ENCODE data around the gene POLR1H. TPM values are rescaled to one million over a fixed set of nuclear protein-coding genes. Genes with fewer than 3 reads are reported as not detected.

The POLR1H gene
- total RNA-seq, 3 donors from 2014 or later (not counting 1 experiment from before 2014, with no cell fraction given): 21.0 to 36.2 (median 28.5) TPM

- no peaks in the 10 kb centered on the region for H3K9me3 ChIP-seq (ENCODE audit: control insufficient read depth, insufficient read depth, low read length)
- intact Hi-C loops (cut with micrococcal nuclease): no loop called here
- H3K9me3 Mint-ChIP-seq: no peaks in the 10 kb centered on the region
- H3K27ac Mint-ChIP-seq: peak overlapping the region in 1 of 2 donors; percentile 98
- H3K27me3 ChIP-seq (ENCODE audit: control insufficient read depth, insufficient read depth, low read length): peaks cover 32% of the 10 kb centered on the region
- H3K36me3 ChIP-seq (ENCODE audit: control insufficient read depth, insufficient read depth, low read length): peaks cover 24% of the 10 kb centered on the region
- peaks cover 34 to 42% of the 10 kb centered on the region in 2 donors for H3K27me3 Mint-ChIP-seq (ENCODE audit: low read depth in 2 of 2)
- H3K27ac ChIP-seq (ENCODE audit: low read length): no peak overlapping the region
- peaks cover 21% of the 10 kb centered on the region for H3K36me3 Mint-ChIP-seq
- no peak for TF ChIP-seq CTCF (IDR thresholded peaks at IDR 0.05)
- DNase-seq (peak in 1 of 2 donors; percentile 40), ATAC-seq (no peak)
- 29% methylated on average over 68 of the region's 68 CpGs for WGBS (ENCODE audit: insufficient coverage)
- H3K4me1 Mint-ChIP-seq: peaks cover 42 to 72% of the 10 kb centered on the region in 2 donors
- peak overlapping the region; percentile 54 for H3K4me3 Mint-ChIP-seq
- peaks cover 32% of the 10 kb centered on the region for H3K4me1 ChIP-seq (ENCODE audit: control insufficient read depth, insufficient read depth, low read length)
- no peak overlapping the region for H3K4me3 ChIP-seq (ENCODE audit: low read length)
Measured at GRCh38 chr6:30071081-30071818, 10.2 kb downstream of the POLR1H start.

GRCh38 chr6:30071858-30072257, 10.8 kb downstream of the POLR1H start:
- Mint-ChIP-seq H3K9me3 (no peaks in the 10 kb centered on the region), H3K4me1 (peaks cover 37 to 66% of the 10 kb centered on the region in 2 donors), H3K4me3 (no peak overlapping the region), H3K27ac (peak overlapping the region in 1 of 2 donors; percentile 4), H3K36me3 (peaks cover 21% of the 10 kb centered on the region), H3K27me3 (ENCODE audit: low read depth in 2 of 2) (peaks cover 40 to 48% of the 10 kb centered on the region in 2 donors)
- H3K9me3 ChIP-seq (ENCODE audit: control insufficient read depth, insufficient read depth, low read length): no peaks in the 10 kb centered on the region
- H3K27ac ChIP-seq (ENCODE audit: low read length): no peak overlapping the region
- ATAC-seq (no peak), DNase-seq (peak in 1 of 2 donors; percentile 25)
- H3K4me1 ChIP-seq (ENCODE audit: control insufficient read depth, insufficient read depth, low read length): peaks cover 29% of the 10 kb centered on the region
- H3K4me3 ChIP-seq (ENCODE audit: low read length): no peak overlapping the region
- TF ChIP-seq CTCF (IDR thresholded peaks at IDR 0.05): no peak
- 28% methylated on average over 2 of the region's 3 CpGs for WGBS (ENCODE audit: insufficient coverage)
- intact Hi-C loops (cut with micrococcal nuclease): no loop called here
- peaks cover 24% of the 10 kb centered on the region for H3K36me3 ChIP-seq (ENCODE audit: control insufficient read depth, insufficient read depth, low read length)
- peaks cover 35% of the 10 kb centered on the region for H3K27me3 ChIP-seq (ENCODE audit: control insufficient read depth, insufficient read depth, low read length)

GRCh38 chr6:30073489-30074235, 12.6 kb downstream of the POLR1H start:
- Mint-ChIP-seq H3K27me3 (ENCODE audit: low read depth in 2 of 2) (peaks cover 52 to 62% of the 10 kb centered on the region in 2 donors), H3K9me3 (no peaks in the 10 kb centered on the region), H3K27ac (no peak overlapping the region), H3K4me3 (peak overlapping the region; percentile 4), H3K36me3 (peaks cover 12% of the 10 kb centered on the region), H3K4me1 (peaks cover 25 to 57% of the 10 kb centered on the region in 2 donors)
- TF ChIP-seq CTCF (IDR thresholded peaks at IDR 0.05): no peak
- Histone ChIP-seq H3K9me3 (ENCODE audit: control insufficient read depth, insufficient read depth, low read length) (no peaks in the 10 kb centered on the region), H3K27ac (ENCODE audit: low read length) (no peak overlapping the region), H3K4me3 (ENCODE audit: low read length) (no peak overlapping the region), H3K36me3 (ENCODE audit: control insufficient read depth, insufficient read depth, low read length) (peaks cover 18% of the 10 kb centered on the region), H3K27me3 (ENCODE audit: control insufficient read depth, insufficient read depth, low read length) (peaks cover 35% of the 10 kb centered on the region), H3K4me1 (ENCODE audit: control insufficient read depth, insufficient read depth, low read length) (peaks cover 24% of the 10 kb centered on the region)
- ATAC-seq (no peak), DNase-seq (no peak)
- intact Hi-C loops (cut with micrococcal nuclease): no loop called here
- WGBS (ENCODE audit: insufficient coverage): 66% methylated on average over 6 of the region's 7 CpGs

Data from natural killer cell (primary cell).